ENCODE results near the gene LRATD1. TPM values are rescaled to one million over a fixed set of nuclear protein-coding genes. Genes with fewer than 3 reads are reported as not detected.

The LRATD1 gene
- total RNA-seq, 3 donors from 2014 or later: 1.6 to 10.0 (median 4.9) TPM

GRCh38 chr2:14656146-14656545 lies 23.6 kb downstream of the LRATD1 start:
- Histone ChIP-seq H3K27ac (no peak overlapping the region), H3K27me3 (no peaks in the 10 kb centered on the region), H3K9me3 (no peaks in the 10 kb centered on the region), H3K4me3 (no peak overlapping the region), H3K4me1 (no peaks in the 10 kb centered on the region), H3K36me3 (no peaks in the 10 kb centered on the region)
- intact Hi-C loops (cut with DNase I; ENCODE audit: low total_unique reads): no loop called here
- no peak for TF ChIP-seq POLR2AphosphoS5 (IDR thresholded peaks at IDR 0.05)
- no peak for TF ChIP-seq POLR2A (IDR thresholded peaks at IDR 0.05)
- TF ChIP-seq CTCF (IDR thresholded peaks at IDR 0.05): no peak
- no peak for DNase-seq (ENCODE audit: low spot score in 2 of 2)

- DNase-seq (ENCODE audit: low spot score in 2 of 2): no peak
- intact Hi-C loops (cut with DNase I; ENCODE audit: low total_unique reads): no loop called here
- TF ChIP-seq CTCF (IDR thresholded peaks at IDR 0.05): no peak
- TF ChIP-seq POLR2AphosphoS5 (IDR thresholded peaks at IDR 0.05): no peak
- TF ChIP-seq POLR2A (IDR thresholded peaks at IDR 0.05): no peak
- Histone ChIP-seq H3K36me3 (no peaks in the 10 kb centered on the region), H3K4me1 (no peaks in the 10 kb centered on the region), H3K27ac (no peak overlapping the region), H3K9me3 (no peaks in the 10 kb centered on the region), H3K27me3 (no peaks in the 10 kb centered on the region), H3K4me3 (no peak overlapping the region)
Observed at GRCh38 chr2:14661163-14661562, 28.6 kb downstream of the LRATD1 start.

- H3K9me3 ChIP-seq: no peaks in the 10 kb centered on the region
- no peak overlapping the region for H3K27ac ChIP-seq
- H3K27me3 ChIP-seq: no peaks in the 10 kb centered on the region
- H3K4me1 ChIP-seq: no peaks in the 10 kb centered on the region
- H3K36me3 ChIP-seq: no peaks in the 10 kb centered on the region
- DNase-seq (ENCODE audit: low spot score in 2 of 2): no peak
- H3K4me3 ChIP-seq: no peak overlapping the region
- intact Hi-C loops (cut with DNase I; ENCODE audit: low total_unique reads): no loop called here
- TF ChIP-seq POLR2AphosphoS5 (IDR thresholded peaks at IDR 0.05) (no peak), CTCF (IDR thresholded peaks at IDR 0.05) (no peak), POLR2A (IDR thresholded peaks at IDR 0.05) (no peak)
Observed at GRCh38 chr2:14673351-14673875, 40.9 kb downstream of the LRATD1 start.

GRCh38 chr2:14675489-14675888 lies 43.0 kb downstream of the LRATD1 start:
- H3K36me3 ChIP-seq: no peaks in the 10 kb centered on the region
- no peaks in the 10 kb centered on the region for H3K27me3 ChIP-seq
- H3K27ac ChIP-seq: no peak overlapping the region
- intact Hi-C loops (cut with DNase I; ENCODE audit: low total_unique reads): no loop called here
- no peaks in the 10 kb centered on the region for H3K9me3 ChIP-seq
- H3K4me3 ChIP-seq: no peak overlapping the region
- no peak for DNase-seq (ENCODE audit: low spot score in 2 of 2)
- no peaks in the 10 kb centered on the region for H3K4me1 ChIP-seq
- TF ChIP-seq POLR2AphosphoS5 (IDR thresholded peaks at IDR 0.05) (no peak), POLR2A (IDR thresholded peaks at IDR 0.05) (no peak), CTCF (IDR thresholded peaks at IDR 0.05) (no peak)

GRCh38 chr2:14676371-14676770 lies 43.9 kb downstream of the LRATD1 start:
- no peak overlapping the region for H3K27ac ChIP-seq
- intact Hi-C loops (cut with DNase I; ENCODE audit: low total_unique reads): no loop called here
- H3K4me3 ChIP-seq: no peak overlapping the region
- no peak for TF ChIP-seq CTCF (IDR thresholded peaks at IDR 0.05)
- TF ChIP-seq POLR2AphosphoS5 (IDR thresholded peaks at IDR 0.05): no peak
- no peak for TF ChIP-seq POLR2A (IDR thresholded peaks at IDR 0.05)
- no peaks in the 10 kb centered on the region for H3K27me3 ChIP-seq
- H3K36me3 ChIP-seq: no peaks in the 10 kb centered on the region
- H3K9me3 ChIP-seq: no peaks in the 10 kb centered on the region
- no peak for DNase-seq (ENCODE audit: low spot score in 2 of 2)
- no peaks in the 10 kb centered on the region for H3K4me1 ChIP-seq

All from breast epithelium (tissue), 4 donors.